Fibroblast of pulmonary artery (primary cell): ENCODE results near the gene SH3PXD2A.

Source experiments
- DNase-seq: peaks from one replicate; pipeline ENCODE4 v3.0.0-alpha.2; 2010; ENCODE audit warnings: low read depth
- H3K4me3 ChIP-seq: replicated peaks from 2 replicates; pipeline ENCODE4 v1.5.1; 2011; ENCODE audit warnings: low read depth, mild to moderate bottlenecking, control low read depth, low read length, moderate library complexity
- CTCF ChIP-seq: IDR thresholded peaks from 2 replicates; pipeline ENCODE4 v1.5.1; 2011; ENCODE audit warnings: mild to moderate bottlenecking, control low read depth, low read length, inconsistent platforms; ENCODE audit errors: missing control alignments

Gene SH3PXD2A

GRCh38 chr10:103697787-103698186 is 157.6 kb downstream of the SH3PXD2A start:
- no peak for DNase-seq
- TF ChIP-seq CTCF, result no peak
- H3K4me3 ChIP-seq, result no peak overlapping the region

- H3K4me3 ChIP-seq, result no peak overlapping the region
- DNase-seq, result peak; percentile 89
- peak; percentile 67 for TF ChIP-seq CTCF
These were observed 158.8 kb downstream of the SH3PXD2A start for GRCh38 chr10:103696411-103697145.

- no peak overlapping the region for H3K4me3 ChIP-seq
- DNase-seq, result no peak
- no peak for TF ChIP-seq CTCF
These were observed 159.3 kb downstream of the SH3PXD2A start for GRCh38 chr10:103696094-103696410.

GRCh38 chr10:103695584-103696005 is 159.8 kb downstream of the SH3PXD2A start:
- no peak overlapping the region for H3K4me3 ChIP-seq
- DNase-seq, result peak; percentile 77
- no peak for TF ChIP-seq CTCF

- H3K4me3 ChIP-seq, result no peak overlapping the region
- no peak for TF ChIP-seq CTCF
These were observed 161.6 kb downstream of the SH3PXD2A start for GRCh38 chr10:103693812-103694205.

GRCh38 chr10:103692952-103693811 is 162.2 kb downstream of the SH3PXD2A start:
- no peak for DNase-seq
- no peak for TF ChIP-seq CTCF
- peak overlapping the region; percentile 48 for H3K4me3 ChIP-seq

More at GRCh38 chr10:103693812-103694205, 161.6 kb downstream of the SH3PXD2A start:
- no peak for DNase-seq
